CD4-positive, alpha-beta T cell (primary cell): ENCODE data around the gene ERF. TPM values are rescaled to one million over a fixed set of nuclear protein-coding genes. Genes with fewer than 3 reads are reported as not detected.

Experiments used
- ATAC-seq: fragments of 200-7000 bp; cut with Tn5 transposase; one replicate; pipeline ENCODE4 v1.10.0; 2022; ENCODE audit warnings: mild to moderate bottlenecking; ENCODE audit not compliant: poor library complexity
- CTCF ChIA-PET: fragments of 350-600 bp; sonication (Branson Sonifier 250); formaldehyde crosslinking; loops from one replicate; lab custom pipeline; 2021; ENCODE audit warnings: antibody characterized with exemption, inconsistent platforms; lab: Charles Lee
- POLR2A ChIA-PET: fragments of 350-600 bp; sonication (Branson Sonifier 250); formaldehyde crosslinking; loops from one replicate; lab custom pipeline; 2021; ENCODE audit warnings: antibody characterized with exemption, inconsistent platforms; lab: Charles Lee
- DNase-seq, 14 experiments: peaks; one replicate each; pipeline ENCODE4 v3.0.0-alpha.2; 2013 to 2020; ENCODE audit warnings: mixed read lengths in 2 of 14
- H3K27ac ChIP-seq, 2 donors: one replicate each; pipeline versions ENCODE4 v1.5.1 to v1.7.0; 2013; ENCODE audit warnings: low read length in 2 of 2, low read depth in 1 of 2, mild to moderate bottlenecking in 1 of 2
- H3K27me3 ChIP-seq, 2 experiments: 1 replicate in 1 of 2; 2 replicates in 1 of 2; pipeline versions ENCODE4 v1.6.1 to v1.7.0; 2013; ENCODE audit warnings: low read length in 2 of 2, control low read depth in 1 of 2, mild to moderate bottlenecking in 1 of 2, moderate library complexity in 1 of 2; ENCODE audit not compliant: insufficient read depth in 2 of 2, control insufficient read depth in 1 of 2
- H3K36me3 ChIP-seq: one replicate; pipeline ENCODE4 v1.6.1; 2013; ENCODE audit warnings: low read length, control low read depth; ENCODE audit not compliant: insufficient read depth
- H3K4me1 ChIP-seq: one replicate; pipeline ENCODE4 v1.6.1; 2013; ENCODE audit warnings: low read length, control low read depth; ENCODE audit not compliant: insufficient read depth
- H3K4me3 ChIP-seq: one replicate; pipeline ENCODE4 v1.5.1; 2013; ENCODE audit warnings: mild to moderate bottlenecking, low read length, moderate library complexity
- H3K9me3 ChIP-seq, 2 experiments: 1 replicate in 1 of 2; 2 replicates in 1 of 2; pipeline versions ENCODE4 v1.6.1 to v1.7.0; 2013; ENCODE audit warnings: low read length in 2 of 2, mild to moderate bottlenecking in 2 of 2, control low read depth in 1 of 2, moderate library complexity in 1 of 2; ENCODE audit not compliant: control insufficient read depth in 1 of 2, insufficient read depth in 1 of 2
- H3K27ac Mint-ChIP-seq: one replicate; pipeline ENCODE4 v1.8.0; 2020; ENCODE audit warnings: mixed read lengths
- H3K27me3 Mint-ChIP-seq: one replicate; pipeline ENCODE4 v1.8.0; 2021; ENCODE audit warnings: mixed read lengths
- H3K36me3 Mint-ChIP-seq: one replicate; pipeline ENCODE4 v1.8.0; 2021; ENCODE audit warnings: low read depth, mixed read lengths
- H3K4me1 Mint-ChIP-seq: one replicate; pipeline ENCODE4 v1.8.0; 2021; ENCODE audit warnings: low read depth, mixed read lengths
- H3K4me3 Mint-ChIP-seq: one replicate; pipeline ENCODE4 v1.8.0; 2020; ENCODE audit warnings: mild to moderate bottlenecking, mixed read lengths
- H3K9me3 Mint-ChIP-seq: one replicate; pipeline ENCODE4 v1.8.0; 2020; ENCODE audit warnings: mixed read lengths
- CTCF ChIP-seq: fragments of 200-600 bp; IDR thresholded peaks from one replicate; pipeline ENCODE4 v1.8.0; 2022; ENCODE audit warnings: antibody characterized with exemption, mild to moderate bottlenecking
- intact Hi-C, 2 experiments: fragments of 100-400 bp; cut with DNase I in 1 of 2; cut with micrococcal nuclease in 1 of 2; formaldehyde crosslinking; loops; one replicate each; pipeline versions ENCODE4 v1.15.1 to v1.9.0; 2023 to 2025; cut with DNase I, micrococcal nuclease
- total RNA-seq, 174 experiments: library from RNA in 2 of 174; stranded (reverse) in 2 of 174; gene quantifications; one replicate each; pipeline ENCODE4 v1.2.3 and lab custom pipeline; 2021 to 2026

The ERF gene
- total RNA-seq, 2 experiments from 2014 or later, result 105 to 113 TPM

- intact Hi-C loops, result no loop called here
- no peaks in the 10 kb centered on the region for H3K27me3 ChIP-seq
- peak overlapping the region; percentile 11 for H3K4me3 Mint-ChIP-seq
- peaks cover 25% of the 10 kb centered on the region for H3K36me3 Mint-ChIP-seq
- peaks cover 35% of the 10 kb centered on the region for H3K36me3 ChIP-seq
- peaks cover 78% of the 10 kb centered on the region for H3K4me1 ChIP-seq
- ATAC-seq, result no peak
- ChIA-PET POLR2A (no interaction called here), CTCF (no interaction called here)
- H3K9me3 Mint-ChIP-seq, result no peaks in the 10 kb centered on the region
- H3K4me1 Mint-ChIP-seq, result peaks cover 41% of the 10 kb centered on the region
- no peaks in the 10 kb centered on the region for H3K27me3 Mint-ChIP-seq
- no peak overlapping the region for H3K27ac ChIP-seq
- H3K27ac Mint-ChIP-seq, result peak overlapping the region; percentile 57
- no peak for TF ChIP-seq CTCF
- no peaks in the 10 kb centered on the region for H3K9me3 ChIP-seq
- peak in 2 of 14 experiments; percentile 2 to 34 for DNase-seq
- no peak overlapping the region for H3K4me3 ChIP-seq
These were observed 21.4 kb upstream of the ERF start for GRCh38 chr19:42276284-42276683.

- peaks cover 32% of the 10 kb centered on the region for H3K36me3 Mint-ChIP-seq
- Histone ChIP-seq H3K36me3 (peaks cover 35% of the 10 kb centered on the region), H3K27me3 (no peaks in the 10 kb centered on the region), H3K4me1 (peaks cover 78% of the 10 kb centered on the region), H3K27ac (peak overlapping the region in 1 of 2 donors; percentile 34), H3K9me3 (no peaks in the 10 kb centered on the region), H3K4me3 (no peak overlapping the region)
- H3K9me3 Mint-ChIP-seq, result no peaks in the 10 kb centered on the region
- H3K27me3 Mint-ChIP-seq, result no peaks in the 10 kb centered on the region
- ChIA-PET CTCF (no interaction called here), POLR2A (no interaction called here)
- no peak for ATAC-seq
- H3K27ac Mint-ChIP-seq, result peak overlapping the region; percentile 69
- peak overlapping the region; percentile 10 for H3K4me3 Mint-ChIP-seq
- DNase-seq, result no peak
- H3K4me1 Mint-ChIP-seq, result peaks cover 47% of the 10 kb centered on the region
- intact Hi-C loops, result no loop called here
- no peak for TF ChIP-seq CTCF
These were observed 20.6 kb upstream of the ERF start for GRCh38 chr19:42275517-42275916.

- H3K27ac ChIP-seq, result no peak overlapping the region
- Mint-ChIP-seq H3K9me3 (no peaks in the 10 kb centered on the region), H3K27me3 (no peaks in the 10 kb centered on the region), H3K4me1 (peaks cover 51% of the 10 kb centered on the region), H3K36me3 (peaks cover 35% of the 10 kb centered on the region), H3K27ac (peak overlapping the region; percentile 69), H3K4me3 (peak overlapping the region; percentile 32)
- ChIA-PET CTCF (no interaction called here), POLR2A (interaction anchor here (0.9 to 1.0 kb wide), 2 partner anchors 8 to 32 kb away, joined by 3 read pairs; partner anchors contain the start of gene GSK3A)
- peak in 1 of 14 experiments; percentile 1 for DNase-seq
- no peaks in the 10 kb centered on the region for H3K27me3 ChIP-seq
- H3K9me3 ChIP-seq, result no peaks in the 10 kb centered on the region
- intact Hi-C loops, result no loop called here
- peaks cover 35% of the 10 kb centered on the region for H3K36me3 ChIP-seq
- TF ChIP-seq CTCF, result no peak
- ATAC-seq, result no peak
- no peak overlapping the region for H3K4me3 ChIP-seq
- peaks cover 81% of the 10 kb centered on the region for H3K4me1 ChIP-seq
These were observed 20.2 kb upstream of the ERF start for GRCh38 chr19:42275103-42275502.
